Measurements from ENCODE around the gene UNC5B.
A peak's percentile ranks its signal among the peaks of the same experiment; 100 is the strongest.

UNC5B gene

GRCh38 chr10:71212318-71213126 lies at the start of gene UNC5B:
UNC5B (plus strand) TSS chr10:71212570; CDS start chr10:71212986, 416 bp downstream.
- DNase-seq (ENCODE audit: low read depth): peak; percentile 34

- DNase-seq (ENCODE audit: low read depth): no peak
These were observed 38.9 kb upstream of the UNC5B start for GRCh38 chr10:71173466-71173865.

GRCh38 chr10:71176661-71177060 lies 35.7 kb upstream of the UNC5B start:
- no peak for DNase-seq (ENCODE audit: low read depth)

- DNase-seq (ENCODE audit: low read depth): no peak
These were observed 34.6 kb upstream of the UNC5B start for GRCh38 chr10:71177651-71178199.

GRCh38 chr10:71178880-71179279 lies 33.5 kb upstream of the UNC5B start:
- DNase-seq (ENCODE audit: low read depth): no peak

- DNase-seq (ENCODE audit: low read depth): no peak
These were observed 33.0 kb upstream of the UNC5B start for GRCh38 chr10:71179382-71179781.

- no peak for DNase-seq (ENCODE audit: low read depth)
These were observed 27.9 kb upstream of the UNC5B start for GRCh38 chr10:71184421-71184820.

GRCh38 chr10:71185209-71185608 lies 27.2 kb upstream of the UNC5B start:
- DNase-seq (ENCODE audit: low read depth): no peak

GRCh38 chr10:71187197-71187596 lies 25.2 kb upstream of the UNC5B start:
- no peak for DNase-seq (ENCODE audit: low read depth)

- no peak for DNase-seq (ENCODE audit: low read depth)
These were observed 24.8 kb upstream of the UNC5B start for GRCh38 chr10:71187600-71187999.

- DNase-seq (ENCODE audit: low read depth): no peak
These were observed 24.2 kb upstream of the UNC5B start for GRCh38 chr10:71188201-71188600.

GRCh38 chr10:71191019-71191418 lies 21.4 kb upstream of the UNC5B start:
- no peak for DNase-seq (ENCODE audit: low read depth)

GRCh38 chr10:71191551-71192076 lies 20.8 kb upstream of the UNC5B start:
- no peak for DNase-seq (ENCODE audit: low read depth)

- DNase-seq (ENCODE audit: low read depth): no peak
These were observed 18.9 kb upstream of the UNC5B start for GRCh38 chr10:71193516-71193915.

GRCh38 chr10:71197955-71198354 lies 14.4 kb upstream of the UNC5B start:
- no peak for DNase-seq (ENCODE audit: low read depth)

GRCh38 chr10:71201849-71202248 lies 10.5 kb upstream of the UNC5B start:
- DNase-seq (ENCODE audit: low read depth): no peak

- no peak for DNase-seq (ENCODE audit: low read depth)
These were observed 10.1 kb upstream of the UNC5B start for GRCh38 chr10:71202314-71202713.

- no peak for DNase-seq (ENCODE audit: low read depth)
These were observed 9.2 kb upstream of the UNC5B start for GRCh38 chr10:71203124-71203523.

GRCh38 chr10:71203716-71204115 lies 8.7 kb upstream of the UNC5B start:
- DNase-seq (ENCODE audit: low read depth): no peak

GRCh38 chr10:71204746-71205145 lies 7.6 kb upstream of the UNC5B start:
- DNase-seq (ENCODE audit: low read depth): no peak

- no peak for DNase-seq (ENCODE audit: low read depth)
These were observed 6.9 kb upstream of the UNC5B start for GRCh38 chr10:71205468-71205867.

GRCh38 chr10:71206911-71207310 lies 5.5 kb upstream of the UNC5B start:
- no peak for DNase-seq (ENCODE audit: low read depth)

GRCh38 chr10:71207578-71207977 lies 4.8 kb upstream of the UNC5B start:
- DNase-seq (ENCODE audit: low read depth): no peak

GRCh38 chr10:71209352-71209715 lies 3.0 kb upstream of the UNC5B start:
- DNase-seq (ENCODE audit: low read depth): no peak

Measured in activated T-cell treated with anti-CD3 and anti-CD28 coated beads for 1 hour (primary cell).